Stimulated activated CD4-positive, alpha-beta T cell treated with anti-CD3 and anti-CD28 coated beads, Interleukin-15, amount 100 ng/mL, for 1 hour (primary cell): ENCODE data around the gene TNC.
A peak's percentile ranks its signal among the peaks of the same experiment; 100 is the strongest.

Source experiments
- DNase-seq, 2 donors: peaks; one replicate each; pipeline ENCODE4 v3.0.0-alpha.2; 2020; ENCODE audit warnings: low read depth in 1 of 2, low spot score in 1 of 2

The TNC gene

DNA sequence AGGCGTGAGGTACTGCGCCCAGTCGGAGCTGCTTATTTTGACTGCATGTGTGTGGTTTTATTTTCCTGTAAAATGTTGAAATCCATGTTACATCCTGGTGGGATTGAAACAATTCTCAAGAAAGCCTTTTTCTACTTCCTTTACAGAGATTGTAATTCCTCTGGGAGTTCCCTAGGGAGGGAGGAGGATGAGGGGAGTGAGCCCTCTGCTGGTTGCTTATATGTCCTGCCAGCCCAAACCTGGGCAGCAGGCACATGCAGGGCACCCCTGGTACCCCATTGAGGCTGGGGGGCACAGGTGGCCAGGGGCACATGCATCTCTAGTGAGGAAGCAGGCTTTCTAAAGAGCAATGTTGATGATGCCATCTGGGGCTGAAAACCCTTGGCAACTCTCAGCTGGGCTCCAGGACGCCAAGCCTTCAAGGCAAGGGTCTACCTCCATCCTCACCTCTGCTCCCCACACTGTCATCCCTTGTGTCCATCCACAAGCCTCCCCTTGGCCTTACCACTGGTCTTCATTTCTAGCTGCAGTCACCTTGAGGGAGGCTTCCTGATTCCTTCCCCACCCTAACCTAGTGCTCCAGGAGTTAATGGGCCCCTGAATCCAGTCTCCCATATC is 102.8 kb downstream of the TNC start:
- no peak for DNase-seq

DNA sequence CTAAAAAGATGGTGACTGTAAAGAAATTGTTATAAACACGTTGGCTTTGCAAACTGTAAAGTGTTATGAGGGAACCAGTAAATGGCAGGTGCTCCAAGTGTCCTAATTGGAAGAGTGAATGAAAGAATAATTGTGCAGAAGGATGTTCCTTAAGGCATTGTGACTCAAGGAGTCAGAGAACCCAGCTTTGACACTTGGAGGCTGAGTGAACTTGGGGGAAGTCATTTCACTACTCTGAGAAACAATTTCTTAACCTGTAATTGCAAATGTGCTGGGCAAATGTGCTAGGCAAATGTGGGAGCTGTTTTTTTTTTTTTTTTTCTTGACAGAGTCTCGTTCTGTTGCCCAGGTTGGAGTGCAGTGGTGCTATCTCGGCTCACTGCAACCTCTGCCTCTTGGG is 103.5 kb downstream of the TNC start:
- no peak for DNase-seq

DNA sequence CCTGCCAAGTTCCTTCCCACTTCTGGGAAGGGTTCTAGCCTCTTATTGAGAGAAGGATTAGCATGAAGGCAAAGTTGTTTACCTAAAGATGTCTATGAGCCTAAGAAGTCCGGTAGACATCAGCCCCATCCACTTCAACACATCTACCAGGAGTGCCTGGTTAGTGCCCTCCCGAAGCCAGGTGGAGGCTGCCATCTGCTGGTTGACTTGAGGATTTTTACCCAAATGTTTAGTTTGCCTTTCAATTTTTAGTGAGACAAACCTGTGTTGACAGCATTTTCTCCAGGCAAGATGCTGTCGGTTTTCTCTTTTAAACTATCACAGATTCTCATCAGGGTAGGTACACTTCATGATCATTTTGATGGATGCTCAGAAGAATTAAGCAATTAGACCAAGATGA is 104.0 kb downstream of the TNC start:
- DNase-seq = peak; percentile 58 to 61

DNA sequence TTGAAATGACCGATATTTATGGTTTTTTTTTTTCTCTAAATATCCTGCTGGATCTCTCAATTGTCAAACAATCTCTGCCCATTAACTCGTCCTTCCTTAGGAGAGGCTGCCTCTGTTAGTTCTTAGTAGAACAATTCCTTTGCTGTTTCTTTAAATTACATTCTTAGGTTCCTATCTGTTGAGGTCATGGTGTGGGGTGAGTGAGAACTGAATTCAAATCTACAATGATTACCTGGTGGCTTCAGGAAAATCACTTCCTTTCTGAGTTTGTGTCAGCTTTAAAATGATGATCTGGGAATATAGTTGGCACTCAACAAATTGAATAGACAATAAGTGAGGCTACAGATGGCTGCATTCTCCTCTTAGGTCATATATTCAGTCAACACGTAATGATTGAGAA is 105.5 kb downstream of the TNC start:
- DNase-seq = no peak

DNA sequence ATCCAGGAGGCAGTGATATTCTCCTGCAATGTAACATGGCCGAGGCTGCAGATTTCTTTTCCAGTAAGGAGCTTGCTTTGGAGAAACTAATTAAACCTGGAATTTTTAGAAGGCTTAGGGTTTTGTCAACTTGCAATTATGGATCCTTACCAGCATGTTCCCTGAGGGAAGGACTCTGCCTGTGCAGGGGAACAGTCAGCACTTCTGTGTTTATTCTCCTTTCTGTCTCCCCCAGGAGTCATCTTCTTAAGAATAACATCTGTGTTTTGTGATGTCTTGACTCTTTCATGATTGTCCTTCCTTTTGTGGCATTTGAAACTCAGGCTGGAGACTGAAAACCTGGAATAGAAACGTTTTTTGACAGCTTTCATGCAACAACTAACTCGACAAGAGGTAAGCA is 107.1 kb downstream of the TNC start:
- no peak for DNase-seq

DNA sequence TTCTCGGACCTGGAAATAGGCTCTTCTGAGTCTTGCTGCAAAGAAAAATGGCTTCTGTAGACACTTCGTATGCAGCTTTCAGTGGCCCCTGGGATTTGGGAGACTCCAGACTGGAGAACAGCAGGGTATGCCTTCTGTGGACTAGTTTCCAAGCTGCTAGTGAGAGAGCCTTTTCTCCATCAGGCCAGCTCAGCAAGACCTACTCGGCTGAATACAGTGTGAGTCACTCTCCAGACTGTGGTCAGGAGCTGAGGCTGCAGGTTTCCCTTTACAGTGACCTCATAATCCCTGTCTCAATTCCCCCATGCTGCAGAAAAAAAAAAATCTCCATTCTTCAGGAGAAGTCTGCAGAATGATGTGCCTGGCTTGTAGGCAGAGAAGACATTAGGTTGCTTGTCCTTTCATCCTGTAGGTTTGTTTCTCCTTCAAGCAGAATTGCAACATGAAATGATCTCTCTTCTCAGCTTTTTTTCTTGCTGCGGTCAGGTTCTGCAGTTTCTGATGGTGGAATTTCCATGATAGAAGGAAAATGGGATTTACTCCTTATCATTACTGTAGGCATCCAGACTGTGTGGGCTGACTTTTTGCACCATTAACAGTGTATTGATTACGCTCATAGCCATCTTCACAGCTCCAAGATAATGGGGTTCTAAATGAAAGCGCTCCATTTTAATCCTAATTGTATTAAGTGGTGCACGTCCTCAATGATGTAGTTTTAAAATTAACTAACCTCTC is 109.3 kb downstream of the TNC start:
- DNase-seq = no peak

DNA sequence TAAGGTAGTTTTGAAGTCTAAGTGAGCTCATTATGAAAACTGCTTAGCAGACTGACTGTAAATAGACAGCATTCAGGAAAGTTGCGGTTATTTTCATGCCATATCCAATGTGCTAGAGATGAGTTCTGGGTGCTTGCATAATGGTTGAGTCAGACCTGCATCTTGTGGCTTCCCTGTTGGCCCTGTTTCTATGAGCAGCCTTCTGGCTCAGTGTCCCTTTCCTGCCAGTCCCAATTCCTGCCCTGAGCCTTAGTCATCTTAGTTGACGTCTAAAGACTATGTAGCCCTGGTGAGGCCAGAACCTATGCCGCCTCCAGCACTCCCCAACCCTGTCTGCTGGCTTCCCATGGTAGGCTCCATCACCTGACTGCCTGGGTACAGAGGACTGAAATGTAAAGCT is 111.3 kb downstream of the TNC start:
- no peak for DNase-seq

DNA sequence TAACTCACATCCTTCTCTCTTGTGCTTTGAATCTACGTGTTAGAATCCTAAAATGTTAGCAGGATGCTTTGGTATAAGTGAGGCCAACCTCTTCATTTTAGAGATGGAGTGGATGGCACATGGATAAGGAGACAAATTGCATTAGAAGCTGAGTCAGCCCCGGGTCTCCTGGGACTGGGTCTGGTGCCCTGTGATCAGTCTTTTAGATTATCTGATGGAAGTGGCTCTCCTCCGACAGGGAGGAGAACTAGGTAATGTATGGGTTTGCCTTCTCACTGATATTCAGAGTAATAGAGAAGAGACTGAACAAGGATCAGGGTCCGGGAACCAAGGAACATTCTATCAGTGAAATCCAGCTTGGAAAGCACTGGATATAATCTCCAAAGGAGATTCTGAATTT is 112.6 kb downstream of the TNC start:
- DNase-seq = no peak

DNA sequence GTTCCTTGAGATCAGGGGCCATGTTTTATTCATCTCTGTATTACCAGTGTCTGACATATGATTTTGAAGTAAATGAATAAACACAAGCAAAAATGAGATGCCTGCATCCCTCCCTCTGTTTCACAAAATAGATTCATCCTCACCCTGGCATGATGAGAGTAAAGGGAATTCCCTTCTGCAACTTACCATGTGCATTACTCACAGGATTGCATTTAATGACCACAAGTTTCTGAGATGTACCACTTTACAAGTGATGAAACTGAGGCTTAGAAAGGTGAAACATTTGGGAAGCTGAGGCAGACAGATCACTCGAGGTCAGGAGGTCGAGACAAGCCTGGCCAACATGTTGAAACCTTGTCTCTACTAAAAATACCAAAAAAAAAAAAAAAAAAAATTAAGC is 113.4 kb downstream of the TNC start:
- no peak for DNase-seq

DNA sequence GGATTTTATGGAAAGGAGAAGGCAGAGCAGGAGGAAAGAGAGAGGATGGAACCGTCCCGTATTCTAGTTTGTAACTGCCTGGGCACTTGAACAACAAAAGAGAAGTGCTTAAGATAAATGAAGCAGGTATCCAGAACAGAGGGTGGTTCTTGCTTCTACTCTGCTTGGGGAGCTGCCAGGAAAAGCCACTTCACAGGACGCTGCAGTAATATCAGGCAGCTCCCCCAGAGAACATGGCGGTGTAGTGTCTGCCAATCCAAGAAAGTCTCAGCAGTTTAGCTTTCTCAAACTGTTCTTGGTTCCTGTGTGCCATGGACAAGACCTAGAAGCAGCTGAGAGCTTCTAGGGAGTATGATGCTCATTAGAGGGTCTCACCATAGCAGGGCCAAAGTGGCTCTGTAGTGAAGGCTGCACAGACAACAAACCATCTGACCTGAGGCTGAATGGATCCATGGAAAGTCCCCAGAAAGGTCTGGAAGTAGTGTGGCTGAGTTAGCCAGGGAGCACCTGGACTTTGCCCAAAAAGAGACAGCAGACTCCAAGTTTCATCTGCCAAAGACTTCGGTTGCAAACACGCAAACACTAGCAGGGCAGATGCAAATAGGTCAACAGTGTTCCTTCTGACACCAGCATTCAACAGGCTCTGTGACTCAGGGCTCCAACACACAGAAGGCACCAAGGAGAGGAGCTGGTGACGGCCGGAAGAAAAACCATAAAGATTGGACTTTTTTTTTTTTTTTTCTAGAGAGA is 115.4 kb downstream of the TNC start:
- DNase-seq = no peak

DNA sequence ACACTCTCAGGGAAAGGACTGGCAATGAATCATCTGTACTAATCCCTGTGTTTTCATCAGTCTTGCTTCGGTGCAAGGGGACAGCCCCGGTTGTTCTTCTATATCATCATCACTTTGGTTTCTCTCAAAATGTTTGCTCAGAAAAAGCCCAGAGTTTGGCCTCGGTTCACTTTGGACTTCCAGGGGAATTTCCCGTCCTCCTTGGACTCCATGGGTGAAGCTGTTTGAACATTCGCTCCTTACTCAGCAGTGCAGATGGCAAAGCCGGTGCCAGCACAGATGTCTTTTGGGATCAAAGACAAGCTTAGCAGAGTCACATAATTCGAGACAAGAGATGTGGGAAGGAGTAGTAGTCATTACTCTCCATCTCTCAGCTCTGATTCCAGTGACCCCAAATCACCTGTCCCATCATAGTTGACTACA is 117.7 kb downstream of the TNC start:
- no peak for DNase-seq

DNA sequence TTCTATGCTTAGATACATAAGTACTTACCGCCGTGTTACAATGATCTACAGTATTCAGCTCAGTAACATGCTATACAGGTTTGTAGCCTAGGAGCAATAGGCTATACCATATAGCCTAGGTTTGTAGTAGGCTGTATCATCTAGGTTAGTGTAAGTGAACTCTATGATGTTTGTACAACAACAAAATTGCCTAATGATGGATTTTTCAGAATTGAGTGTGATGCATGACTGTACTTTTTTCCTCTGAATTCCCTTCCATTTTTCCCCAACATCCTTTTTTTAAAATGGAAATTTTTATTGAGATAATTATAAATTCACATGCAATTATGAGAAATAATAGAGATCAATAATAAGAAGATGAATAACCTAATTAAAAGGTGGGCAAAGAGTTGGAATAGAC is 119.6 kb downstream of the TNC start:
- no peak for DNase-seq

DNA sequence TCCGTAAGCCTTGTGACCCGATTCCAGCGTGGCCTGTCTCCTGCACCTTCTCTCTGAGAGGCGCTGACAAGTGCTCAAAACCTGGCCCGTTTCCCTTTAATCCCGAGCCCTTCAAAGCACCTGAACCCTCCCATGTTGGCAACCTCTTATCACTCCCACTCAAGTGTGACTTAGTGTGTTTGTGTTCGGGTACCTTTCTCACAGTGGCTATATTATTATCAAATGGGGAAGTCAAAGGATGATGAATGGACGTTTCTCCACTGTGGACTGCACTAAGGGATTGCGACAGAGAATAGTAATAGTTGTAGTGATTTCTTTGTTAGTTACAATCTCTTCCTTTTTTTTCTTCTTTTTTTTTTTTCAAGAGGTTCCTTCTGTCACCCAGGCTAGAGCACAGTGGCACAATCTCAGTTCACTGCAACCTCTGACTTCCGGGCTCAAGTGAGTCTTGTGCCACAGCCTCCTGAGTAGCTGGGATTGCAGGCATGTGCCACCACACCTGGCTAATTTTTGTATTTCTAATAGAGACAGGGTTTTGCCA is 122.2 kb downstream of the TNC start:
- no peak for DNase-seq

DNA sequence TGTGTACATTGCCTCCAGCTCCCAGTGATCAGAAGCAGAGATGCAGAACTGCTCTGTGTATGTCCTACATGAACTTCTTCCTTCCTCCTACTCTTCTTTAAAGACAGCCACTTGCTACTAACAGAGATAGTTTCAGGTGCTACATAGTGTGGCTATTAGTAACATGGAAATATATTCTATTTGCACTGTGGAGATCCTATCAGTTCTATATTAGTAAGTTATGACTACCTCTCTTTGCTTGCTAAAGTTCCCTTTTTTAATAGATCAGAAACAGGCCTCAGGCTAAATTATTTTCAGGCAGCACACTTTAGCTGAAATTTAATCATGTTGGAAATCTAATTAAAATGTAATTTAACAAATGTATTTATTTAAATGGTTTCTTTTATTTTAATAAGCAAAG is 123.2 kb downstream of the TNC start:
- no peak for DNase-seq

DNA sequence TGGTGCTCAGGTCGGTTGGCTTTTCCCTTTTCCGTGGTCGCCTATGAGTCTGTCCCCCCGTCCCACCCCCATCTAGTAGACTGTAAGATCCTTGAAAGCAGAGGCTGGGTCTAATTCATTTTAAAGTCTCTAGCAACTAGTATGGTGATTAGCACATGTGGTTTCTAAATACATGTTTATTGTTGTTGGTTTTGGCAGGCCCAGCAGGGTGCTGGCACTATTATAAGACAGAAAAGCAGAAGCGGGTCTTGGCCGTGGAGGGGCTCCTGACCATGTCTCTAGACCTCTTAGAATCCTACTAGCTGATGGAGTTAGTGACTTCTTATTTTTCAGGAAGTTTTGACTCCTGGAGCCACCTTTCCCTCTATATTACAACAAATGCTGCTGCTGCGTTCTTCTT is 126.1 kb downstream of the TNC start:
- DNase-seq = no peak

DNA sequence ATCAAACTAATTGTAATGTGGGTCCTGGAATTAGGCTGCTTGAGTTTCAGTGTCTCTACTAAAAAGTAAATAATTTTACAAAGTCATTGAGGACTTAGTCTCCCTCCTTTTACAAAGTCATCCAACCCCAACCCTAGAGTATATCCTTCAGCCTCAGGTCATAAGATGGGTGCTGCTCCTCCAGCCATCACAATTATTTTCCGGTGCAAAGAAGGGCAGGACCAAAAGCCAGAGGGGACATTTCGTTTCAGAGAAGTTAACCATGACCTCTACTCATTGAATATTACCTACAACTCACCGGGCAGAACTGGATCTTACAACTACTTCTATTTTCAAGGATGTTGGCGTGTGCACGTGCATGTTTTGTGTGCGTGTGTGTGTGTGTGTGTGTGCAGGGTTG is 127.1 kb downstream of the TNC start:
- no peak for DNase-seq

DNA sequence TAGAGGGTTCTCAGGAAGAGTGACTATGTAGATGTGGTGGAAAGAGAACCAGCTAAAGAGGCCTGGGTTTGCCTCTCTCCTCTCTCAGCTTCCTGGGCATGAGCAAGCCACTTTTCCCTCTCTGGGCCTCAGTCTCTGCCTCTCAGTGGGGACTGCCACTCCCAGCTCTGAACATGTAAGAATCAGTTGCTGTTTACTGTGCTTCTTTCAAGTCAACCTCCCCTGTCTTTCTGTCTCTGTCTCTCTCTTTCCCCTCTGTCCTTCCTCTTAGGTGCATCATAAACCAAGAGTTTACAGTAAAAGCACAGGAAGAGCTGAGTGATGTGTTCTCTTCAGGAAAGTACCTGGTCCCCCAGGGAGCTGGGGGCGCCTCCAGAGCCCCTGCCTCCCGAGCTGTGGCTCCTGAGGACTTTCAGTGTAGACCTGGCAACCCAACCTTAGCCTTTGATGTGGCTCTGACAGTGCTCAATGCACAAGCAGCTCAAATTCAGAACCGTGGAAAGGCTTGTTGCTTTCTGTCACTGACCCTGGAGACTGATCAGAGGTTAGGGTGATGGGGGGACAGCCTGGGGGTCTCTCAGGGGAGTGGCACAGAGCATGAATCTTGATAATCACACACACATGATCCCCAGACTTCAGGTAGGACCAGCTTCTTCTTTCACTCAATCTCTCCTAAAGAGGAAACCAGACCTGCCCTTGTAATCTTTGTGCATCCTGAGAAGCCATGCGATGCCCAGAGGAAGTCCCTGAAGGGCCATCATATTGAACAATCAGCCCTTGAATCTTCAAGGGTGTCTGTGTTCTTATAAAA is 128.2 kb downstream of the TNC start:
- DNase-seq = peak in 1 of 2 donors; percentile 42

DNA sequence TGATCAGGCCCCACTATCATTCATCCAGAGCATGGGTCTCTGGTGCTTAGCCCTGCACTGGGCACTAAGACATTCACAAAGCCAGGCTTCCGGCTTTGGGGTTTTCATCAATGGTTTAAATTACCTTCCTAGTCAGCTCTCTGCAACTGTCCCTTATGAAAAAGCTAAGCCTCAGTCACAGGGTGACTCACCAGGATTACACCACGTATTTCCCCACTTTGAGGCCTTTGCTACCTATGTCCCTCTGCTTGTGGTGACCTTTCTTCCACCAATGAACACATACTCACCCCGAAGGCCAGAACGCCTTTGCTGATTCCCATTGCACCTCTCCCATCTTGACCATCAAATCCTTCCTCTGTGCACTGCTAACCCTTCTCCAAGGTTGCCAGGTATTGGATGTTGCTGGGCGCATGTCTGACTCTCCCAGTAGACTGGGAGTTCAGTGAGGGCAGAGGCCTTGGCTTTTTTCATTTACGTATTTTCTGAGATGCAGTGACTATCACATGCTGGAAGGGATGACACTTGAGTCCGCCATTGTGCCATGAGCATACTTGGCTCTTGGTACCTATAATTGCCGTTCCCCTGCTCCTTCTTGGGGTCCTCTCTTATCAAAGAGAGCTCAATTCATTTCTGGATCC is 128.9 kb downstream of the TNC start:
- DNase-seq = no peak

DNA sequence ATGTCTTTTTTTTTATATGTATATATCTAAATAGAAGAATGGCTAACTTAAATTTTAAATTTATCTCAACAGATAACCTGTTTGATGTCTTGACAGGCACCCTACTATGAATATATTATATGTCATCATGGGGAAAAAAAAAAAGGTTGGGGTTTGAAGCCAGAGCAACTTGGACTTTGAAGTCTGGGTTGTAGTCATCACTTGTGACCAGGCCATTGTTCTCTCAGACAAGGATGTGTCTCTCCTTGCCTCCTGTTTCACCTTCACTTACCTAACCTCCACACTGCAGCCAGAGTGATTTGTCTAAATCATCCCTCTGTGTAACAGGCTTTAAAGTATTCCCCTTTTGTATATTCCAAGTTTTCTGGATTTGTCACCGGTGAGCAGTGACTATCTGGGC is 130.8 kb downstream of the TNC start:
- DNase-seq = no peak

DNA sequence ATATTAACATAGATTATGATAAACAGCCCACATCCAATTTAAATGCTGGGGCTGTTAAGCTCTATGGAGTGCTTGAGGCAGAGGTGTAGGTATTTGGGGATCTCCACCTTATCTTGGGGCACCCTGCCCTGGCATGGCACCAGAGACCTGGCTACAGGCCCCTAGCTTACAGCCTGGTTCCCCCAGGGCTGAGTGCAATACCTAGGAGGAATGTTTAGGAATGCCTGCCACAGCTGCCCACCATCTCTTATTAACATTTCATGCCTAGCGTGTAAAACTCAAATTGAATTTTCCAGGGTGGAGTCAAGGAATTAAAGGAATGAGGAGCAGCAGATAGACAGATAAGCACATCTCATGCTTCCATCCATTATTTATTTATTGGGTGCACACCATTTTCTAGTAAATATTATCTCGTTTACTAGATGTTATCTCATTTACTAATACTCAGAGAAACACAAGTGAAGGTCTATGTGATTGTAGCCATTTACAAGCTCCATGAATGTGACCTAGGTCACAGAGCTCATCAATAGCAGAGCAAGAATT is 131.9 kb downstream of the TNC start:
- DNase-seq = no peak

DNA sequence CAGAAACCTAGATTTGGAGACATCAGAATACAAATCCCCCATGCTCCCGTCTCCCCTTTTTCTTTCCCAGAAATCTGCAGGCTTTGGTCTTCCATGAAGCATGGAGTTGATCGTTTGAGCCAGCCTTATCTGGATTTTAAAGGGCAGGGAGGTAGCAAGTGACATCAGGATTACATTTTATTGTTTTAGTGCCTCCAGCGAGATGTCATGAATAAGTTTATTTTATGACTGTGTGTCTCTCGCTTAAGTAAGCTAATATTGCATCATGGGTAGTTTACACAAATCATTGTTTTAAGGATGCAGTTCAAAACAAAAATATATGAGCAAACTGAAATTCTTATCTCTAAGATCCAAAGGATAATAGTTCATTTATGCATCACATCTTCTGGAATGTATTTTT is 136.9 kb downstream of the TNC start:
- DNase-seq = no peak
